ENCODE data around the gene TMEM52. TPM values are rescaled to one million over a fixed set of nuclear protein-coding genes. Genes with fewer than 3 reads are reported as not detected.

TMEM52 gene
- total RNA-seq, 1 donor from 2014 or later = 3.9 TPM

DNA sequence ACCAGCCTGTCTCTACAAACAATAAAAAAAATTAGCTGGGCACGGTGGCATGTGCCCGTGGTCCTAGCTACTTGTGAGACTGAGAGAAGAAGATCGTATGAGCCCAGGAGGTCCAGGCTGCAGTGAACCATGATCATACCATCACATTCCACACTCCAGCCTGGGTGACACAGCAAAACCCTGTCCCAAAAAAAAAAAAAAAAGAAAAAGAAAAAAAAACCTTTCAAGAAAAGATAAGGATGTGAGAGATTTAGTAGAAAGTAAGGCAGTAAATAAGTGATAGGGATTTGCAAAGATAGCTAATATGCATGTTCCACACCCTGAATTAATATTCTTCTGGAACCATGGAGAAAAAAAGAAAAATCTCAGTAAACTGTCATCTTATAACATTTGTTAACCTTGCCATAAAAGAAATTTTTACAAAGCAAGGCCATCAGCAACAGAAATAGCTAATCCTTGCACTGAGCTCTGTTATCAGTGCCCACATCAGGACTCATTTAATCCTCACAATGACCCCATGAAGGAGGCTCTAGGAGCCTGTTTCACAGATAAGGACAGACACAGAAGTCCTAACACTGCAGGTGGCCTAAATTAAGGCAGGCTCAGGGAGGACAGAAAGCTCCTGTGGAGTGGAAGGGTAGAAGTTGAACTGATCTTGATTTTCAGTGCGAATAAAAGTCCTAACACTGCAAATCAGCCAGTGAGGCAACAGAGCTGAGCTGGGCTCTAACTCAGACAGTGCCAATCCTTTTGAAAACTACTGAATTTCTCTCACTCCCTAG is 35.8 kb downstream of the TMEM52 start:
- Mint-ChIP-seq H3K4me3 (peak overlapping the region; percentile 22), H3K27me3 (no peaks in the 10 kb centered on the region), H3K27ac (peak overlapping the region; percentile 77), H3K4me1 (ENCODE audit: unreplicated experiment) (peaks cover 47% of the 10 kb centered on the region), H3K36me3 (peaks cover 21% of the 10 kb centered on the region), H3K9me3 (no peaks in the 10 kb centered on the region)
- no peak for DNase-seq (ENCODE audit: extremely low spot score, unreplicated experiment)
- TF ChIP-seq, protein P1, sequence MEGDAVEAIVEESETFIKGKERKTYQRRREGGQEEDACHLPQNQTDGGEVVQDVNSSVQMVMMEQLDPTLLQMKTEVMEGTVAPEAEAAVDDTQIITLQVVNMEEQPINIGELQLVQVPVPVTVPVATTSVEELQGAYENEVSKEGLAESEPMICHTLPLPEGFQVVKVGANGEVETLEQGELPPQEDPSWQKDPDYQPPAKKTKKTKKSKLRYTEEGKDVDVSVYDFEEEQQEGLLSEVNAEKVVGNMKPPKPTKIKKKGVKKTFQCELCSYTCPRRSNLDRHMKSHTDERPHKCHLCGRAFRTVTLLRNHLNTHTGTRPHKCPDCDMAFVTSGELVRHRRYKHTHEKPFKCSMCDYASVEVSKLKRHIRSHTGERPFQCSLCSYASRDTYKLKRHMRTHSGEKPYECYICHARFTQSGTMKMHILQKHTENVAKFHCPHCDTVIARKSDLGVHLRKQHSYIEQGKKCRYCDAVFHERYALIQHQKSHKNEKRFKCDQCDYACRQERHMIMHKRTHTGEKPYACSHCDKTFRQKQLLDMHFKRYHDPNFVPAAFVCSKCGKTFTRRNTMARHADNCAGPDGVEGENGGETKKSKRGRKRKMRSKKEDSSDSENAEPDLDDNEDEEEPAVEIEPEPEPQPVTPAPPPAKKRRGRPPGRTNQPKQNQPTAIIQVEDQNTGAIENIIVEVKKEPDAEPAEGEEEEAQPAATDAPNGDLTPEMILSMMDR (conservative IDR thresholded peaks at IDR 0.05) = no peak

DNA sequence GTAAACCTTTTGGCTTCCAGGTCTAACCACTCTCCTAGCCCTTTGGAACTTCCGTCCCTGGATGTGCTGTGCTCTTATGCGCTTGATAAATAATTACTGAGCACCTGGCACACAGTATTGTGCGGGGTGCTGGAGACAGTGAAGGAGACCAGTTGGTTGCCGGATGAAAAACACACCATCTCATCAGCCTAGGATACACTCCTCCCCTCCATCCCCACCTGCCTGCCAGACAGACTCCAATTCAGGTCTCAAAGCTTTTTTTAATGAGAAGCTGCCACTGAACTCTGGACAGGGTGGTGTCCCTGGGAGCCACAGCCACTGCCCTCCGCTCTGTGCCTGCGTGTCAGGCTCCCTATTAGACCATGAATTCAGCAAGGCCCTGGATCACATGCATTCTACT is 37.4 kb downstream of the TMEM52 start:
- Mint-ChIP-seq H3K4me1 (ENCODE audit: unreplicated experiment) (peaks cover 46% of the 10 kb centered on the region), H3K4me3 (peak overlapping the region; percentile 35), H3K9me3 (no peaks in the 10 kb centered on the region), H3K27me3 (no peaks in the 10 kb centered on the region), H3K27ac (peak overlapping the region; percentile 81), H3K36me3 (peaks cover 22% of the 10 kb centered on the region)
- no peak for DNase-seq (ENCODE audit: extremely low spot score, unreplicated experiment)
- TF ChIP-seq, protein P1 (conservative IDR thresholded peaks at IDR 0.05) = no peak

DNA sequence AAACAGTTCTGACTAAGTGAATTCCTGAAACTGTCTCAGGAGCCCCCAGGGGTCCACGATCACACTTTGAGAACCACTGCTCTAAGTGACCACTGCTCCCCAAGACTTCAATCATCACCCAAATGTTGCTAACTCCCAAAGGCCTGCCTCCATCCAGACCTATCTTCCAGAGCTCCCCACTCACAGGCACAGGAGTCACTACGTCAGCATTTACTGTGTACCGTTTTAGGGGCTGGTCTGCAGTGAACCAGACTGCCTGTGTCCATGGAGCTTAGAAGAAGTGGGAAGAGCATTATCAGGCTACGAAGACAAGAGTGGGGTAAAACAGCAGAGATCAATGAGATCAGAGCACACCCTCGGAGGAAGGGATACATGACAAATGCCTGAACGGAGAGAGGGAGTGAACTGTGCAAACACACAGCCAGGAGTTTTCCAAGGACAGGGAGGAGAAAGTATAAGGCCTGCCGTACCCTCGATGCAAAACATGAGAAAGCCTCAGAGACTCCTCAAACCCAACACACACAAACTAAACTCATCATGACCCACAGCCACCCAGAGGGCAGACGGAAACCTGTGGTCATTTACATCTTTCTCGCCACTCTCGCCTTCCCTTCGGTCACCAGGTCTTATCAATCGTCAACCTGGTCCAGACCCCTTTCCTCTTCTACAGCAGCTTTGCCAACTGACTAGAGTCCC is 38.3 kb downstream of the TMEM52 start:
- DNase-seq (ENCODE audit: extremely low spot score, unreplicated experiment) = no peak
- H3K9me3 Mint-ChIP-seq = no peaks in the 10 kb centered on the region
- TF ChIP-seq, protein P1 (conservative IDR thresholded peaks at IDR 0.05) = no peak
- peak overlapping the region; percentile 29 for H3K4me3 Mint-ChIP-seq
- H3K4me1 Mint-ChIP-seq (ENCODE audit: unreplicated experiment) = peaks cover 49% of the 10 kb centered on the region
- H3K36me3 Mint-ChIP-seq = peaks cover 27% of the 10 kb centered on the region
- peak overlapping the region; percentile 81 for H3K27ac Mint-ChIP-seq
- no peaks in the 10 kb centered on the region for H3K27me3 Mint-ChIP-seq

DNA sequence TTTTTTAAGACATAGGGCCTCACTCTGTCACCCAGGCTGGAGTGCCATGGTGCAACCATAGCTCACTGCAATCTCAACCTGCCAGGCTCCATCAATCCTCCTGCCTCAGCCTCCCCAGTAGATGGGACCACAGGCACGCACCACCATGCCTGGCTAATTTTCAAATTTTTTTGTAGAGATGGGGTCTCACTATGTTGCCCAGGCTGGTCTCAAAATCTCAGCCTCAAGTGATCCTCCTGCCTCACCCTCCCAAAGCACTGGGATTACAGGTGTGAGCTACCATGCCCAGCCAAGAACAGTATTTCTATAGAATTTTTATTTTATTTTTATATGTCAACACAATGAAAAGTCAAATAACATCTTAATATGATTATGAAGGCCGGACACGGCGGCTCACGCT is 39.1 kb downstream of the TMEM52 start:
- Mint-ChIP-seq H3K27me3 (no peaks in the 10 kb centered on the region), H3K9me3 (no peaks in the 10 kb centered on the region), H3K27ac (no peak overlapping the region), H3K4me1 (ENCODE audit: unreplicated experiment) (peaks cover 49% of the 10 kb centered on the region), H3K36me3 (peaks cover 32% of the 10 kb centered on the region), H3K4me3 (no peak overlapping the region)
- TF ChIP-seq, protein P1 (conservative IDR thresholded peaks at IDR 0.05) = no peak
- no peak for DNase-seq (ENCODE audit: extremely low spot score, unreplicated experiment)

DNA sequence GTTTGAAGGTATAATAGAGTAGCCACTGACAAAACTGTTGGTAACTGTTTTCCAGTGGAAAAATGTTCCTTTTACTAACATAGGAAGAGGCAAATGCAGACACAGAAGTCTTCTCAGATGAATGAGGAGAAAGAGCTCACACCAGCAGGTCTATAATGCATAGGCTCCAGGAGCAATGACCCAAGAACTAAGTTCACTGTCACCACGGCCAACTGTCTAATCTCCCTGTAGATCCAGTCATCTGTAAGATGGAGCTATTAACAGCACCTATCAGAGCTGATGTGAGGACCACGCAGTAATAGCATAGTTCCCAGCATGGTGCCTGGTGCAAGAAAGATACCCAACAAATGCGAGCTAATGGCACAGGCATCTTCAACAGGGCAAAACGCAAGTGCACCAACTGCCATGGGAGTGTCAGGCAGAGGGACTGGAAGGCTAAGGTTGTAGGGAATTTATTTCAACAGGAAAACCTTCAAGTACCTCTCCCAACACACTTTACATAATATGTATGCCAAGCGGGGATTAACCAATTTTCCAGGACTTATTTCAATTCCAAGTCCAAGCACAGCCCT is 41.1 kb downstream of the TMEM52 start:
- H3K27ac Mint-ChIP-seq = peak overlapping the region; percentile 17
- H3K36me3 Mint-ChIP-seq = peaks cover 39% of the 10 kb centered on the region
- DNase-seq (ENCODE audit: extremely low spot score, unreplicated experiment) = no peak
- H3K4me1 Mint-ChIP-seq (ENCODE audit: unreplicated experiment) = peaks cover 40% of the 10 kb centered on the region
- TF ChIP-seq, protein P1 (conservative IDR thresholded peaks at IDR 0.05) = no peak
- peak overlapping the region; percentile 0 for H3K4me3 Mint-ChIP-seq
- H3K27me3 Mint-ChIP-seq = no peaks in the 10 kb centered on the region
- no peaks in the 10 kb centered on the region for H3K9me3 Mint-ChIP-seq

Measured in type B pancreatic cell (in vitro differentiated cells).